ENCODE data around the gene HECTD4.
A peak's percentile ranks its signal among the peaks of the same experiment; 100 is the strongest.

HECTD4 gene

GRCh38 chr12:112381883-112382796 lies at the start of gene HECTD4:
Gene HECTD4 (minus strand): TSS chr12:112382431. CDS start chr12:112382128, 303 bp downstream.
- Histone ChIP-seq H3K27me3 (replicated peaks; ENCODE audit: control insufficient read depth, insufficient read depth, low read length) (no peaks in the 10 kb centered on the region), H3K4me3 (replicated peaks; ENCODE audit: low read depth, low read length) (peak within 1 kb of the TSS; percentile 84), H3K36me3 (ENCODE audit: control insufficient read depth, insufficient read depth, low read length) (no peaks in the 10 kb centered on the region)
- DNase-seq (ENCODE audit: extremely low read depth, insufficient read length): peak; percentile 90
- no peak for TF ChIP-seq CTCF (IDR thresholded peaks at IDR 0.05; ENCODE audit: insufficient read depth, low read length, poor library complexity, severe bottlenecking)

GRCh38 chr12:112431965-112432364 lies 49.7 kb upstream of the HECTD4 start:
- DNase-seq (ENCODE audit: extremely low read depth, insufficient read length): no peak
- H3K27me3 ChIP-seq (replicated peaks; ENCODE audit: control insufficient read depth, insufficient read depth, low read length): no peaks in the 10 kb centered on the region
- no peak for TF ChIP-seq CTCF (IDR thresholded peaks at IDR 0.05; ENCODE audit: insufficient read depth, low read length, poor library complexity, severe bottlenecking)
- no peak overlapping the region for H3K4me3 ChIP-seq (replicated peaks; ENCODE audit: low read depth, low read length)
- H3K36me3 ChIP-seq (ENCODE audit: control insufficient read depth, insufficient read depth, low read length): no peaks in the 10 kb centered on the region; the same call in none of the 2 replicates

GRCh38 chr12:112430929-112431328 lies 48.7 kb upstream of the HECTD4 start:
- no peak overlapping the region for H3K4me3 ChIP-seq (replicated peaks; ENCODE audit: low read depth, low read length)

GRCh38 chr12:112427760-112428159 lies 45.5 kb upstream of the HECTD4 start:
- no peak for DNase-seq (ENCODE audit: extremely low read depth, insufficient read length)
- Histone ChIP-seq H3K27me3 (replicated peaks; ENCODE audit: control insufficient read depth, insufficient read depth, low read length) (no peaks in the 10 kb centered on the region), H3K36me3 (ENCODE audit: control insufficient read depth, insufficient read depth, low read length) (no peaks in the 10 kb centered on the region; the same call in none of the 2 replicates), H3K4me3 (replicated peaks; ENCODE audit: low read depth, low read length) (no peak overlapping the region)
- no peak for TF ChIP-seq CTCF (IDR thresholded peaks at IDR 0.05; ENCODE audit: insufficient read depth, low read length, poor library complexity, severe bottlenecking)

More at GRCh38 chr12:112430929-112431328, 48.7 kb upstream of the HECTD4 start:
- no peak for TF ChIP-seq CTCF (IDR thresholded peaks at IDR 0.05; ENCODE audit: insufficient read depth, low read length, poor library complexity, severe bottlenecking)
- no peaks in the 10 kb centered on the region for H3K27me3 ChIP-seq (replicated peaks; ENCODE audit: control insufficient read depth, insufficient read depth, low read length)
- H3K36me3 ChIP-seq (ENCODE audit: control insufficient read depth, insufficient read depth, low read length): no peaks in the 10 kb centered on the region; the same call in none of the 2 replicates
- no peak for DNase-seq (ENCODE audit: extremely low read depth, insufficient read length)

GRCh38 chr12:112425582-112426382 lies 43.6 kb upstream of the HECTD4 start:
- DNase-seq (ENCODE audit: extremely low read depth, insufficient read length): no peak
- TF ChIP-seq CTCF (IDR thresholded peaks at IDR 0.05; ENCODE audit: insufficient read depth, low read length, poor library complexity, severe bottlenecking): no peak
- no peaks in the 10 kb centered on the region for H3K36me3 ChIP-seq (ENCODE audit: control insufficient read depth, insufficient read depth, low read length)

More at GRCh38 chr12:112425582-112426382, 43.6 kb upstream of the HECTD4 start:
- H3K4me3 ChIP-seq (replicated peaks; ENCODE audit: low read depth, low read length): no peak overlapping the region
- no peaks in the 10 kb centered on the region for H3K27me3 ChIP-seq (replicated peaks; ENCODE audit: control insufficient read depth, insufficient read depth, low read length)
